Ramos (cell line): ENCODE results near the gene DAZAP2.
"Not testable (repeated sequence)": the region's sequence is repeated elsewhere in the genome, so short reads cannot be mapped to it uniquely, and the experiment has no call there.

Source experiments
- in situ Hi-C: fragments of 300-500 bp; cut with MboI; formaldehyde crosslinking; loops from one replicate; pipeline ENCODE4 v1.14.3; 2022; ENCODE audit warnings: low sequenced_read_pairs; ENCODE audit not compliant: unreplicated experiment

Gene DAZAP2

GRCh38 chr12:51245476-51246253, 7.0 kb downstream of the DAZAP2 start:
- in situ Hi-C loops = loop anchor here (10.0 kb wide), 1 partner anchor 201 kb away; the partner anchor contains the start of gene LETMD1

- in situ Hi-C loops = loop anchor here (10.0 kb wide), 1 partner anchor 202 kb away; the partner anchor contains the start of gene LETMD1
Observed at GRCh38 chr12:51246254-51246853, 7.7 kb downstream of the DAZAP2 start.

GRCh38 chr12:51247523-51248206, 9.0 kb downstream of the DAZAP2 start:
- in situ Hi-C loops = loop anchor here (10.0 kb wide), 1 partner anchor 203 kb away; the partner anchor contains the start of gene LETMD1

- in situ Hi-C loops = no loop called here
Observed at GRCh38 chr12:51253276-51253675, 14.7 kb downstream of the DAZAP2 start.

- in situ Hi-C loops = no loop called here
Observed at GRCh38 chr12:51254536-51254935, 15.9 kb downstream of the DAZAP2 start.

- in situ Hi-C loops = not testable (repeated sequence)
Observed at GRCh38 chr12:51259600-51259999, 21.0 kb downstream of the DAZAP2 start.

GRCh38 chr12:51262758-51263177, 24.1 kb downstream of the DAZAP2 start:
- in situ Hi-C loops = no loop called here

GRCh38 chr12:51263341-51263740, 24.7 kb downstream of the DAZAP2 start:
- in situ Hi-C loops = no loop called here

- in situ Hi-C loops = no loop called here
Observed at GRCh38 chr12:51264297-51264696, 25.7 kb downstream of the DAZAP2 start.

- in situ Hi-C loops = loop anchor here (5.0 kb wide), 1 partner anchor 77 kb away; no protein-coding TSS in a partner anchor
Observed at GRCh38 chr12:51265024-51265423, 26.4 kb downstream of the DAZAP2 start.

- in situ Hi-C loops = loop anchor here (5.0 kb wide), 1 partner anchor 73 kb away; no protein-coding TSS in a partner anchor
Observed at GRCh38 chr12:51269174-51270066, 30.8 kb downstream of the DAZAP2 start.

- in situ Hi-C loops = no loop called here
Observed at GRCh38 chr12:51270067-51270950, 31.7 kb downstream of the DAZAP2 start, which contains the start of gene SMAGP. Gene SMAGP (minus strand): TSS chr12:51270415. CDS start chr12:51269278, 1,137 bp downstream.

GRCh38 chr12:51270951-51271518, 32.4 kb downstream of the DAZAP2 start:
- in situ Hi-C loops = no loop called here

GRCh38 chr12:51272810-51273209, 34.2 kb downstream of the DAZAP2 start:
- in situ Hi-C loops = not testable (repeated sequence)

- in situ Hi-C loops = no loop called here
Observed at GRCh38 chr12:51275088-51275487, 36.5 kb downstream of the DAZAP2 start.

GRCh38 chr12:51281202-51281924, 42.7 kb downstream of the DAZAP2 start:
- in situ Hi-C loops = no loop called here

GRCh38 chr12:51285843-51286242, 47.2 kb downstream of the DAZAP2 start:
- in situ Hi-C loops = no loop called here
